K562 (cell line): Measurements from ENCODE around the gene UBE2G2. TPM values are rescaled to one million over a fixed set of nuclear protein-coding genes. Genes with fewer than 3 reads are reported as not detected.

Experiments used
- ATAC-seq: fragments of 200-7000 bp; cut with Tn5 transposase; 3 replicates; pipeline ENCODE4 v1.9.1; 2020; ENCODE audit warnings: moderate library complexity
- BruUV-seq: library from RNA; stranded (reverse); fragments of 400-500 nt; replicated peaks from 2 replicates; lab custom pipeline; 2021; lab: Mats Ljungman, UMichigan
- CTCF ChIA-PET: fragments of 300-600 bp; formaldehyde crosslinking; extraction: SDS; loops from one replicate; lab custom pipeline; 2021; ENCODE audit warnings: low intra/inter-chr PET ratio; lab: Yijun Ruan, JAX
- POLR2A ChIA-PET: fragments of 300-600, 350-650 bp; sonication (Branson Sonifier 250); formaldehyde crosslinking; extraction: SDS; loops from one replicate; lab custom pipeline; 2021; ENCODE audit warnings: antibody characterized with exemption, inconsistent platforms; lab: Yijun Ruan, JAX
- DNase-seq, 4 experiments: peaks; one replicate each; pipeline versions ENCODE4 v3.0.0 to v3.0.0-alpha.2; 2011 to 2018; ENCODE audit warnings: low spot score in 3 of 4, mixed read lengths in 3 of 4; ENCODE audit errors: extremely low read depth in 1 of 4
- FAIRE-seq: peaks from 2 replicates; lab custom pipeline; 2011; peaks lifted over from hg19 to GRCh38; lab: Jason Lieb, UNC
- H2AFZ ChIP-seq: 2 replicates; pipeline ENCODE4 v1.6.0; 2011; ENCODE audit warnings: low read depth, low read length, control low read depth, inconsistent platforms
- H3K27ac ChIP-seq: fragments of 200-600 bp; 3 replicates; pipeline ENCODE4 v1.8.0; 2011; ENCODE audit warnings: low read depth, mild to moderate bottlenecking, control low read depth, inconsistent platforms, low read length, moderate library complexity, mixed read lengths; ENCODE audit errors: extremely low read depth
- H3K27me3 ChIP-seq, 2 experiments: fragments of 300-600 bp in 1 of 2; 2 replicates in 1 of 2; 3 replicates in 1 of 2; pipeline versions ENCODE4 v1.6.0 to v1.8.0; 2011; ENCODE audit warnings: inconsistent platforms in 2 of 2, low read length in 2 of 2, mild to moderate bottlenecking in 1 of 2, mixed read lengths in 1 of 2, moderate library complexity in 1 of 2; ENCODE audit not compliant: control insufficient read depth in 2 of 2, insufficient read depth in 2 of 2
- H3K36me3 ChIP-seq: fragments of 300-600 bp; 3 replicates; pipeline ENCODE4 v1.8.0; 2011; ENCODE audit warnings: mild to moderate bottlenecking, low read length, inconsistent platforms; ENCODE audit not compliant: control insufficient read depth, insufficient read depth
- H3K4me1 ChIP-seq, 2 experiments: fragments of 200-600 bp in 1 of 2; replicated peaks in 1 of 2; 2 replicates in 1 of 2; 3 replicates in 1 of 2; pipeline versions ENCODE4 v1.5.1 to v1.8.0; 2011; ENCODE audit warnings: inconsistent platforms in 2 of 2, low read length in 2 of 2, mild to moderate bottlenecking in 1 of 2, mixed read lengths in 1 of 2, moderate library complexity in 1 of 2; ENCODE audit not compliant: control insufficient read depth in 2 of 2, insufficient read depth in 2 of 2
- H3K4me2 ChIP-seq: 2 replicates; pipeline ENCODE4 v1.6.1; 2011; ENCODE audit warnings: low read length, control low read depth, inconsistent platforms, mixed read lengths; ENCODE audit not compliant: insufficient read depth
- H3K4me3 ChIP-seq: fragments of 200-600 bp; sonication (generic), shearing (Covaris generic); 2 replicates; pipeline ENCODE4 v1.5.1; 2016; ENCODE audit warnings: control low read depth, inconsistent platforms
- H3K79me2 ChIP-seq: fragments of 200-600 bp; 3 replicates; pipeline ENCODE4 v1.8.0; 2011; ENCODE audit warnings: low read length, inconsistent platforms; ENCODE audit not compliant: control insufficient read depth, insufficient read depth
- H3K9ac ChIP-seq, 2 experiments: 2 replicates each; pipeline versions ENCODE4 v1.6.0 to v1.6.1; 2011; ENCODE audit warnings: low read depth in 2 of 2, low read length in 2 of 2, control low read depth in 1 of 2, inconsistent platforms in 1 of 2, mild to moderate bottlenecking in 1 of 2, mixed read lengths in 1 of 2; ENCODE audit not compliant: insufficient read depth in 1 of 2
- H3K9me1 ChIP-seq: one replicate; pipeline ENCODE4 v1.6.0; 2011; ENCODE audit warnings: inconsistent platforms, mild to moderate bottlenecking, low read length, moderate library complexity; ENCODE audit not compliant: control insufficient read depth, insufficient read depth
- H3K9me3 ChIP-seq: replicated peaks from 2 replicates; pipeline ENCODE4 v1.5.1; 2011; ENCODE audit warnings: low read depth, low read length, inconsistent platforms; ENCODE audit not compliant: control insufficient read depth, insufficient read depth
- H4K20me1 ChIP-seq: replicated peaks from 2 replicates; pipeline ENCODE4 v1.6.1; 2011; ENCODE audit warnings: low read length, inconsistent platforms, mixed read lengths; ENCODE audit not compliant: control insufficient read depth, insufficient read depth
- GABPA ChIP-seq: fragments of 200-800 bp; sonication (Bioruptor generic); conservative IDR thresholded peaks from 2 replicates; pipeline ENCODE4 v1.6.1; 2016; ENCODE audit warnings: low read depth, missing genetic modification characterization, missing compliant biosample characterization
- HMGN3 ChIP-seq: IDR thresholded peaks from 2 replicates; pipeline ENCODE4 v1.6.1; 2011; ENCODE audit warnings: borderline replicate concordance, low read depth, mild to moderate bottlenecking, mixed read lengths, low read length; ENCODE audit not compliant: insufficient read length; ENCODE audit errors: extremely low read depth
- TBL1XR1 ChIP-seq, 2 experiments: IDR thresholded peaks; 2 replicates each; pipeline ENCODE4 v1.6.1; 2012; ENCODE audit warnings: improper control_type of control experiment in 2 of 2, low read length in 2 of 2, mild to moderate bottlenecking in 1 of 2
- TGIF2 ChIP-seq: sonication (generic); formaldehyde crosslinking; IDR thresholded peaks from 2 replicates; pipeline ENCODE4 v1.8.1; 2022; ENCODE audit warnings: mild to moderate bottlenecking, missing genetic modification reagents, moderate library complexity
- ZNF175 ChIP-seq: fragments of 200-800 bp; sonication (Bioruptor generic); IDR thresholded peaks from 2 replicates; pipeline ENCODE4 v1.6.1; 2016; ENCODE audit warnings: low read depth, mild to moderate bottlenecking, missing genetic modification characterization, missing compliant biosample characterization
- ZNF589 ChIP-seq: fragments of 200-800 bp; sonication (Bioruptor generic); IDR thresholded peaks from 2 replicates; pipeline ENCODE4 v1.6.1; 2016; ENCODE audit warnings: low read depth, missing genetic modification characterization, missing compliant biosample characterization
- ZNF75A ChIP-seq: fragments of 450-650 bp; formaldehyde crosslinking; IDR thresholded peaks from 2 replicates; pipeline ENCODE4 v1.4.0; 2020; ENCODE audit warnings: mild to moderate bottlenecking
- WGBS: fragments of 100-300 bp; shearing (Covaris generic); methylation state at CpG from one replicate; pipeline ENCODE4 v1.1.6; 2016; ENCODE audit warnings: low coverage, mixed read lengths; ENCODE audit not compliant: insufficient coverage; ENCODE audit errors: missing lambda C conversion rate; 5-methylcytosine and 5-hydroxymethylcytosine counted together
- in situ Hi-C: fragments of 300-500 bp; cut with MboI; formaldehyde crosslinking; loops from 4 replicates; pipeline ENCODE4 v1.15.0; 2018; ENCODE audit warnings: inconsistent platforms, mixed read lengths
- intact Hi-C: fragments of 100-400 bp; cut with micrococcal nuclease; formaldehyde crosslinking; loops from 2 replicates; pipeline ENCODE4 v1.14.2; 2022
- polyA plus RNA-seq, 8 experiments: library from polyadenylated mRNA; depleted of rRNA in 4 of 8; stranded (reverse) in 5 of 8; unstranded in 3 of 8; fragments of >200 nt; fragmentation: Nextera tagmentation in 2 of 8; fragmentation: Illumina TruSeq in 1 of 8; extraction: Ambion mirVana in 2 of 8; extraction: Trizol in 1 of 8; gene quantifications; 2 replicates each; pipeline versions ENCODE4 v1.2.1 to v1.2.3, GENCODE V29; 2011 to 2014; ENCODE audit warnings: inconsistent platforms in 1 of 8, missing spikeins in 1 of 8
- total RNA-seq, 7 experiments: library from RNA; depleted of rRNA in 6 of 7; stranded (reverse); fragments of >200 nt in 6 of 7; fragmentation: Illumina TruSeq in 2 of 7; extraction: Trizol in 2 of 7; gene quantifications; 2 replicates each; pipeline versions ENCODE4 v1.2.1 to v1.2.3, GENCODE V29; 2011 to 2021; ENCODE audit warnings: low replicate concordance in 1 of 7

Gene UBE2G2
- total and polyA plus RNA-seq, 9 of the 15 experiments (the other 6 are each of a cell fraction or from before 2014, with no cell fraction given), result 47.5 to 225 (median 140) TPM

DNA sequence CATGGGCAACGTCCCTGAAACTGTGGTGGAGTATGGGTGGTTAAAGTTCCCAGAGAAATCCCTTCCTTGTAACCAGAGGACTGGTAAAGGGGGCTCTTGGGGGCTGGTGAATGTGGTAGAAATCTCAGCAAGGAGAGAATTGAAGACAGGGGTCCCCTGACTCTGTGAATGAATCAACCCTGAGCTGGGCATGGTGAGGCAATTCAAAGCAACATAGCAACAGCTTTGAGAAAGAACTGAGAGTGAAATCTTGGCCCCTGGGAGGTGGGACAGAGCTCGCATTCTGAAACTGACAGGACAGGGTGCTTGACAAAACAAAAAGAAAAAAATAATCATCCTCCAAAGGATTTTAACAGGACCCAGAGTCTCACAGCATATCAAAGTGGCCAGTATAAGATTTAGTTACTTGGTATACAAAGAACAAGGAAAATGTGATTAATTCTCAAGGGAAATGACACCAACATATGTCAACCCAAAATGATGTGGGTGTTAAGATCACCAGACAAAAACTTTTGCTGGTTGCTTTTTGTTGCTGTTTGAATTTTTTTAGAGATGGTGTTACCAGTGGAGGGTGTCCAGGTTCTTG lies 28.0 kb upstream of the UBE2G2 start:
- ChIA-PET CTCF (no interaction called here), POLR2A (no interaction called here)
- Histone ChIP-seq H4K20me1 (no peaks in the 10 kb centered on the region), H3K36me3 (no peaks in the 10 kb centered on the region), H3K79me2 (no peaks in the 10 kb centered on the region), H3K9me1 (no peaks in the 10 kb centered on the region), H3K27ac (no peak overlapping the region), H3K27me3 (no peaks in the 10 kb centered on the region), H3K9ac (no peak overlapping the region), H3K9me3 (peaks cover 19% of the 10 kb centered on the region), H2AFZ (no peak overlapping the region), H3K4me1 (peaks cover 3 to 11% of the 10 kb centered on the region in 2 experiments; a peak in 4 of 5 replicates), H3K4me2 (no peak overlapping the region), H3K4me3 (no peak overlapping the region)
- in situ Hi-C loops, result no loop called here
- WGBS, result 10% methylated on average over 2 of the region's 2 CpGs
- intact Hi-C loops, result loop anchor here (10.0 kb wide), 1 partner anchor 785 kb away; no protein-coding TSS in a partner anchor
- no peak for DNase-seq
- no peak for TF ChIP-seq ZNF75A (CRISPR knock-in tag)
- no peak for TF ChIP-seq HMGN3
- TF ChIP-seq GABPA (tag), result no peak
- no peak for TF ChIP-seq TGIF2
- TF ChIP-seq ZNF589, result no peak
- TF ChIP-seq TBL1XR1 (IDR thresholded peaks at IDR 0.05; ENCODE audit: low read length in 2 of 2), result no peak
- TF ChIP-seq ZNF175, result no peak
- BruUV-seq, result no TSS peak
- FAIRE-seq, result no peak
- ATAC-seq, result no peak
